ENCODE data around the gene PKM.

Gene PKM

GRCh38 chr15:72200395-72201237 is 30.4 kb downstream of the PKM start:
- DNase-seq (ENCODE audit: low spot score): no peak

- DNase-seq (ENCODE audit: low spot score): peak; percentile 78
Measured at GRCh38 chr15:72199721-72200212, 31.2 kb downstream of the PKM start.

GRCh38 chr15:72199205-72199515 is 31.8 kb downstream of the PKM start:
- DNase-seq (ENCODE audit: low spot score): no peak

GRCh38 chr15:72198356-72199204 is 32.4 kb downstream of the PKM start:
- DNase-seq (ENCODE audit: low spot score): no peak

- peak; percentile 93 for DNase-seq (ENCODE audit: low spot score)
Measured at GRCh38 chr15:72197460-72198355, 33.3 kb downstream of the PKM start, which contains the start of gene GRAMD2A. TSS of gene GRAMD2A (minus strand) at chr15:72197787.

DNA sequence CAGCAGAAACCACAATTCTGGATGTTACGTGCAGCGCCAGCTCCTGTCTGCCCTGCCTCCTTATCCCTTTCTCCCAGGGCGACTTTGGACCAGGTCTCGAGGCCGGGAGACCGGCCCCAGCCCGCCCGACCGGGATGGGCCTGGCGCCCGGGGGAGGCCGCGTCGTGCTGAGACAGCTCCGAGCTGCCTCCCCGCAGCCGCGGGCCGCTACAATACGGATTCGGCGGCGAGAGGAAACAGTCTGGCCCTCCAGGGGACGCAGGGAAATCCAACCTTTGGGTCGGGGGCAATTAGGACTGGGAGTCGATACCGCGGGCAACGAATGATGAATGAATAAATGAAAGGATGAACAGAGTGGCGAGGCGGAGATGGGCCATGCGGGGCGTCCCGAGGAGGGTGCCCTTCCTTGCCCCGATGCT is 33.9 kb downstream of the PKM start:
- peak; percentile 41 for DNase-seq (ENCODE audit: low spot score)

DNA sequence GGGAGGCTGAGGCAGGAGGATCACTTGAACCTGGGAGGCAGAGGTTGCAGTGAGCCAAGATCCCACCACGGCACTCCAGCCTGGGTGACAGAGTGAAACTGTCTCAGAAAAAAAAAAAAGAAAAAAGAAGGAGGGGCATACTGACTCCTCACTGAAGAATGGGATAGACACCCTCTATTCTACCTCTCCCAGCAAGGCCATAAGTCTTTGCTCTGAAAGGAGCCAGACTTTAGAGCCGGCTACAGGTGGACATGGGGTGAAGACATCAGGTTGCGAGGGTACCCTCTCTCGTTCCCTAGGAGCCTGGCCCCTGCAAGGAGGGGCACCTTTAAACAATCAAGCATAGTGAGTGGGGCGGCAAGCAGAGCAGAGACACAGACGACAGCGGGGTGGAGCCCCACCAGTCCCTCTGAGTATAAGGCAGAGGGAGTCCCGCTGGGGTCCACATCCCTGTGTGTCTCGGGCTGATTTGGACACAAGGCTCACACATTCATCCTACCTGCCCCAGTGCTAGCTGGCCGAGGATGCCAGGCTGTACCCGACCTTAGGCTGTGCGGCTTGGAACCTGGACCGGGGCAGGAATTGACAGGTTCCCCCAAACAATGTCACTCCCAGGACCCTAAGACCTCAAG is 34.5 kb downstream of the PKM start:
- no peak for DNase-seq (ENCODE audit: low spot score)

GRCh38 chr15:72195101-72195511 is 35.9 kb downstream of the PKM start:
- no peak for DNase-seq (ENCODE audit: low spot score)

GRCh38 chr15:72193836-72194396 is 37.1 kb downstream of the PKM start:
- DNase-seq (ENCODE audit: low spot score): no peak

GRCh38 chr15:72192416-72192815 is 38.6 kb downstream of the PKM start:
- no peak for DNase-seq (ENCODE audit: low spot score)

- DNase-seq (ENCODE audit: low spot score): no peak
Measured at GRCh38 chr15:72189250-72189902, 41.6 kb downstream of the PKM start.

- DNase-seq (ENCODE audit: low spot score): peak; percentile 82
Measured at GRCh38 chr15:72184165-72184811, 46.7 kb downstream of the PKM start.

GRCh38 chr15:72183781-72184164 is 47.2 kb downstream of the PKM start:
- no peak for DNase-seq (ENCODE audit: low spot score)

DNA sequence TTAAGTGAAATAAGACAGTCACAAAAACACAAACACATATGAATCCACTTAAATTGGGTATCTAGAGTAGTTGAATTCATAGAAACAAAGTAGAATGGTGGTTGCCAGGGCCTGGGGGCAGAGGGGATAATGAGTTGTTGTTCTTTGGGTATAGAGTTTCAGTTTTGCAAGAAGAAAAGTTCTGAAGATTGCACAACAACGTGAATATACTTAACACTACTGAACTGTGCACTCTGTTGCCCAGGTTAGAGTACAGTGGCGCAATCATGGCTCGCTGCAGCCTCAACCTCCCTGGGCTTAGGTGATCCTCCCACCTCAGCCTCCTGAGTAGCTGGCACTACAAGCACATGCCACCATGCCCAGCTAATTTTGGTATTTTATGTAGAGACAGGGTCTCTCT is 48.3 kb downstream of the PKM start:
- DNase-seq (ENCODE audit: low spot score): no peak

- DNase-seq (ENCODE audit: low spot score): no peak
Measured at GRCh38 chr15:72182244-72182643, 48.7 kb downstream of the PKM start.

DNA sequence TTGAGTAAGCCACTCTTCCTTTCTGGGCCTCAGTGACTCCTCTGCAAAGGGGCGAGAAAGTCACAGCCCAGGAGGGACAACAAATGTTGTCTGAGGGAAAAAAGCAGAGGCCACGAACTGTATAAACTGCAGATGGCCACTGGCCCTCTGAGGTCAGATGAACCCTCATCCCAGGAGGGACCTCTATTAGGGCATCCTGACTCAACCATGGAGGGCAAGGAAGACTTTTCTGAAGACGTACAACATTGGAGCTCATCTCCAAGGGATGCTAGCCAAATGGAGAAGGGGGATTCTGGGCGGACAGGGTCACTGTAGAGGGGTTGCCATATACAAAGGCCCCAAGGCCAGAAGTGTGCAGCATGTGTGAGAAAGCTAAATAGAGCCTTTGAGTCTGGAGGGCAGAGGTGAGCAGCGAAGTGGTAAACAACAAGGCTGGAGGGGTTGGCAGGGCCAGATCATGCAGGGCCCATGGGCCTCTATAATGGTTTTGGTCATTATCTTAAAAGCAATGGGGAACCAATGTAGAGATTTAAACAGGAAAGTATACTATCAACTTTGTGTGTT is 50.1 kb downstream of the PKM start:
- no peak for DNase-seq (ENCODE audit: low spot score)

- no peak for DNase-seq (ENCODE audit: low spot score)
Measured at GRCh38 chr15:72179950-72180581, 50.9 kb downstream of the PKM start.

DNA sequence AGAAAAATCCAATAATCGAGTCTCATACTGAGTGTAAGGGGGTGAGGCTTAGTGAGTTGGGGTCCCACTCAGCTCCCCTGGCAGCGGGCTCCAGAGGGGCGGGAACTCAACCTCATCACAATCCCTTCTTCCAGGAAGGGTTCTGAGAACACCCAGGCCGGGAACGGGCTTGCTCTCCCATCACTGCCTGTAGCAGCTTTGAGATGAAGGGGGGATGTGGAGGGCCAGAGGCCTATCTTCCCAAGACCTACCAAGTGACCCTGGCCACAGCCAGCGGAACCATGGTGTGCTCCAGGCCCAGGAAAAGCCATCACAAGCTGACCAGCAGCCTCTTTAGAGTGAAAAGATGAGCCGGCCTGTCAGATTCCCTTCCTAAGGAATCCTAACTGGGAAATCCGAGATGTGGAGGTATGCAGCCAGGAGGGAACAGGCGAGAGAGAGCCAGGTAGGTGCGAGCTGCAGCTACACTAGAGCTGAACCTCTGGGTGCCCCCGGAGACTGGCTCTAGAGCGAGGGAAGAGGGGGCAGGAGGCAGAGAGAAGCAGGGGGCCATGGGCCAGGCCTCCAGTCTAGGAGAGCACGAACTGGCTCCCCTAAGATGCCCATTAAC is 51.9 kb downstream of the PKM start:
- DNase-seq (ENCODE audit: low spot score): no peak

GRCh38 chr15:72176743-72177142 is 54.2 kb downstream of the PKM start:
- DNase-seq (ENCODE audit: low spot score): no peak

Measured in iPS-NIHi11 (cell line).